ENCODE measurements around the gene SHMT2.

SHMT2 gene

DNA sequence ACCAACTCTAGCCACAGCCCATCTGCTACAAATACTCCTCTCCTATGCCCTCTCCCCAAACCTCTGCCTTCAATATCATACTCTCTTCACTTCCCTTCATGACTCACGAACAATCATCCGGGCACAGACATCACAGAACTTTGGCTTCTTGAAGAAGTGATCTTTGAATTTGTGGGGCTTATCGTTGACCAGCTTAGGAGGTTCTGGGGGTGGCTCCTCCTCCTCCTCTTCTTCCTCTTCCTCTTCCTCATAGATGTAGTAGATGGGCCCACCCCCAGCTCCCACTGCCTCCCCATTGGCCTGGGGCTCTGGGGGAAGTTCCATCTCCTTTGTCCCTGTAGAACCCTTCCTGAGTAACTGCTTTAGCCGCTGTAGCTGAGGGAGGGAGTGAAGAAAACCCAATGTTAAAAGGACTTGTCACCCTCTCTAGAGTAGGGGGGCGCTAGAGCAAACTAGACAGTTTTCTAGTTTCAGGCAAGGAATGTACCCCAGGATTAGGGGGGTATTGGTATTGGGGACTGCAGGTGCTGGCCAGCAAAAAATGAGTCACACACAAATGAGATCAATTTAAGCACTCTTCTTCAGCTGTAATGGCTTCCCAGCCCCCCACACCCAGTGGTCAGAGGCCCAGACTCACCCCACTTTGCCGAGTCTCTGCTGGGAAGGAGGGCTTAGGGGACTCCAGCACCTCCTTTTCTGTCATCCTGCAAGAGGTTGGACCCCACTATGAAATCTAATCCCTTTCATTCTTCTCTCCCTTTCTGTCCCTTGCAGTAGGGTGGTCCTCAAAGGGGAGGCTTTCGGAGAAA, 19.6 kb downstream of the SHMT2 start:
- TF ChIP-seq, protein P1, sequence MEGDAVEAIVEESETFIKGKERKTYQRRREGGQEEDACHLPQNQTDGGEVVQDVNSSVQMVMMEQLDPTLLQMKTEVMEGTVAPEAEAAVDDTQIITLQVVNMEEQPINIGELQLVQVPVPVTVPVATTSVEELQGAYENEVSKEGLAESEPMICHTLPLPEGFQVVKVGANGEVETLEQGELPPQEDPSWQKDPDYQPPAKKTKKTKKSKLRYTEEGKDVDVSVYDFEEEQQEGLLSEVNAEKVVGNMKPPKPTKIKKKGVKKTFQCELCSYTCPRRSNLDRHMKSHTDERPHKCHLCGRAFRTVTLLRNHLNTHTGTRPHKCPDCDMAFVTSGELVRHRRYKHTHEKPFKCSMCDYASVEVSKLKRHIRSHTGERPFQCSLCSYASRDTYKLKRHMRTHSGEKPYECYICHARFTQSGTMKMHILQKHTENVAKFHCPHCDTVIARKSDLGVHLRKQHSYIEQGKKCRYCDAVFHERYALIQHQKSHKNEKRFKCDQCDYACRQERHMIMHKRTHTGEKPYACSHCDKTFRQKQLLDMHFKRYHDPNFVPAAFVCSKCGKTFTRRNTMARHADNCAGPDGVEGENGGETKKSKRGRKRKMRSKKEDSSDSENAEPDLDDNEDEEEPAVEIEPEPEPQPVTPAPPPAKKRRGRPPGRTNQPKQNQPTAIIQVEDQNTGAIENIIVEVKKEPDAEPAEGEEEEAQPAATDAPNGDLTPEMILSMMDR (IDR thresholded peaks at IDR 0.05) = no peak

DNA sequence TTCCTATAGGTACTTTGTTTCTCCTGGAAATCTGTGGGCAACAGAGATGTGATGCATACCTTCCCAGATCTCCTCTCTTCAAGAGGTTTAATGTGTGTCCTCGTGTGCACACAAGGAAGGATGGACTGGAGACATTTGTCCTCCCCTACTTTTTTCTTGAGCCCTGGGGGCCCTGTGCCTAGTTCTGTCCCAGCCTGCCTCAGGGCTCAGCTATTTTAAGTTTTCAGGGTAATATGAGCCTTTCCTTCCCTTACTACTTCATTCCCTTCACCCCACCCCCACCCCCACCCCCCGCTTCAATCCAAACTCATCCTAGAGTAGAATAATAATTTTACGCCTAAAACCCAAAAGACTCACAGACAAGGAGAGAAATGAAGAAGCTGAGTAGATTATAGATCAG, 21.0 kb downstream of the SHMT2 start:
- TF ChIP-seq, protein P1 (IDR thresholded peaks at IDR 0.05) = no peak

DNA sequence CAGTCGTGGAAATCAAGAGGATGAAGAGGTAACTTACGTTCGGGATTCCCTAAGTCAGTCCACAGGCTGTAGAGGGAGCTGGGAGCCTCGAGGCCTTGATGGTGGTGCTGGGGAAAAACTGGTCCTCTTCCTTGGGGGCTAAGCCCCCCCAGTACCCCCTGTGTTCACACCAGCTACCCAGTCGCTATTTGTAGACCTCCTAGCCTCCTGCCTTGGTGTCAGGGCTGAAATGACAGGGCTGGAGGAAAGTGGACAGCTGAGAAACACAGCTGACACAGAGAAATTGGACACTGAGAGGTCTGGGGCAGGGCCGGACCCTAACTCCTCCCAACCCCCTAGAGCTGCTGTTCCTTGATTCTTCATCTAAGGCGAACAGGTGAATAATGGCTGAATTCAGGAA, 21.4 kb downstream of the SHMT2 start, which contains the start of gene STAC3:
Gene STAC3 (minus strand): TSS at position 232 of the 400 bp plus-strand sequence. CDS start 1,551 bp downstream, outside the sequence.
- TF ChIP-seq, protein P1 (IDR thresholded peaks at IDR 0.05) = no peak

DNA sequence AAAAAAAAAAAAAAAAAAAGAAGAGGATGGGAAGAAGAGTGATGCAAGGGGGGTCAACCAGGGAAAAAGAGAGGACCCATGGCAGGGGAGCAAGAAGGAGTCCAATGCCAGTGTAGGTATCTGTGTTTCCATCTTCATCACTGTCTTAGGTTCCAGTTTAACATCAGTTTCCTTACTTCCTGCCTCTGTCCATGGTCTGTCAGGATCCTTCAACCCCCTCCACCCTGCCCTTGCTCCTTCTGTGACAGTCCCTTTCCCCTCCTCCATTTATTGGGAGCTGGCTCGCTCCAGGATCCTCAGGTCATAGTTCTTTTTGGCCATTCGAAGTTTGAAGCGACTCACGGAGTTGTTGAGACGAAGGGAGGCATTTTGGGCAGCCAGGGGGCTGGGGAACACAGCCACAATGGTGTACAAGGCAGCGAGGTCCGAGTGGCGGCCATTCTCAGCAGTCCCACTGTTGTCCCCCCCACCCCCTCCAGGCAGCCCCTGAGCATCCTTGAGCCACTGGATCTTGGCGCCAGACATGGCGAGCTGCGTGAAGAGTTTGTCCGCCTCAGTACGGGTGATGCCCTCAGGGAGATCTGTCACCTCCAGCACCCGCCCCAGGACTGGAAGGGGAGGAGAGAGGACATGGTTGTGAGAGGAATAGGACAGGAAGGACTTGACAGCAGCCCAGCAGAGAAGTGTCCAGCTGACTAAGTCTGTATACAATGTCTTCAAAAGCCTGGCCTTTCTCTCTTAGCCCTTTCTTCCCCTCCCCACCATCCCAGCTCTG, 25.2 kb downstream of the SHMT2 start:
- TF ChIP-seq, protein P1 (IDR thresholded peaks at IDR 0.05) = no peak

DNA sequence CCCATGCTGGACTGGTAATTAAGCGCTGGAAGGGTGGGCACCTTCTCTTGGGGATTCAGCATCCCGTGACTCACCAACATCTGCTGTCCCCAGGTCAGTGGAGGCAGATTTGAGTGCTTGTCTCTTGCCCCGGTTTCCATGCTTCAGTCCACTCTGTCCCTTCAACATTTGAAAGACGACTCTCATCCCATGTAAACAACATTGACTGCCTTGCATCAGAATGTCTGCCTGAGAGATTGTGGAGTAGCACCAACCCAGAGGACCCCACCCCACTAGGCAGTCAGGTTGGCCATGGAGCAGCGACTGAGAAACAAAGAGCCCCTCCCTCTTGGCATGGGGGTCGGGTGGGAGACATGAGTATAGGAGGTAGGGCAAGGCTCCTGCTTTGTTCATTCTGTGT, 26.4 kb downstream of the SHMT2 start:
- TF ChIP-seq, protein P1 (IDR thresholded peaks at IDR 0.05) = no peak

DNA sequence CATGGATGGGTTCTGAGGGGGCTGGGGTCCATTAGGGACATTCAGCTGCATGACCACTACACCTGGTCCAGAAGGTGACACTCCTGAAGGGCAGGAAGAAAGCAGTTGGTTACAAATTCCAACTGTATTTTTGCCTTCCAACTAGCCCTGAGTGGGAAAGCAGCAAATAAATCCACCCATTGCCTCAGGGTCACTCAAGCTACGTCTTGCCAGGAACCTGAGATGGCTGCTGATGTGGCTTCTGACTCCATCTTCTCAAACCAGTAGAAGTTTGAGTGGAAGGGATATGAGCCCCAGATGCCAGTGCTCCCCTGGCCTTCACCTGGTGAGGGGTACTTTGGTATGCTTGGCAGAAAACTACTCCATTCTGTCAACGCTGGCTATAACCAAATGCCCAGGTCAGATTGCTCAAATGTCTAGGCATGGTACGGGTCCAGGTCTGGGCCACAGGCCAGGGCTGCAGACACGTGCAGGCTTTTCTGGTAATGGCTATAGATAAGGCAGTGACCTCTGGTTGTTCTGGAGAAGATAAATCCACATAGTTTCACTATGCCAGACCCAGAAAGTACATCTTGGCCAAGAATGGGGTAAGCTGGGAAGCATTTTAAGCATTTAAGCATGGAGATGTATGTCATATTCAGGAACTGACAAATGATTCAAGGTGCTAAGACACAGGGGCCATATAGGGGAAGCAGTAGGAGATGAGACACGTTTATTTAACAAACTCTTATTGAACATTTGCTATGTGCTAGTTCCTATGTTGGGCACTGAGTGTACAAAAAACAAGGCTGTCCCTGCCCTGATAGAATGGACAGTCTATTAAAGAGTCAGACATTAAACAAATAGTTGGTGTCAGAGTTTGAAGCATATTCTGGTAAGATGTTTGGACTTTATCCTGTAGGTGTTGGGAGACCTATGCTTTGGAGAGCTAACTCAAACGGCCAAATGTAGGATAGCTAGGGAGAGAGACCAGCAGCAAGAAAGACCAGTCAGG, 29.8 kb downstream of the SHMT2 start:
- TF ChIP-seq, protein P1 (IDR thresholded peaks at IDR 0.05) = no peak

DNA sequence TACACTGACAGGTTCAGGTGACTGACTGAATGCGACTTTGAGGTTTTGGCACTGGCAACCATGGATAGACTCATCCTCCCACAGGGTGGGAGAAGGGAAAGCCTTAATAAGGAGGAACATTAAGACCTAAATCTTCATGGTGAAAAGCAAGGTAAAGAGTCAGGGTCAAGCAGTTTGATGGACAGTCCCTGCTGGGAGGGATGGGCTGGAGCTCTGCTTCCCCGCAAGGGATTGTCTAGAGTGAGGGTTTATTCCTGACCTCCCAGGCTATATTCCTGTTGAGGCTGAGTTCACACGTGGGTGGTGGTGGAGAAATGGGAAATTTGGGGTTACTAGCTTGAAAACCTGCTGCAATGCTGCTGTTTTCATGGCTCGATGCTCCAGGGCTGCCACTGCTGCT, 30.9 kb downstream of the SHMT2 start:
- TF ChIP-seq, protein P1 (IDR thresholded peaks at IDR 0.05) = no peak
